HG02588 (cell line): ENCODE measurements around the gene VWC2L.

Experiments used
- ATAC-seq: cut with Tn5 transposase; IDR thresholded peaks from one replicate; pipeline ENCODE4 v1.9.1; 2021; ENCODE audit warnings: mild to moderate bottlenecking, moderate library complexity; ENCODE audit not compliant: unreplicated experiment

Gene VWC2L

GRCh38 chr2:214410918-214411554 lies at the start of gene VWC2L:
Gene VWC2L (plus strand): TSS chr2:214411054. CDS start chr2:214414194, 3,140 bp downstream.
- no peak for ATAC-seq

- no peak for ATAC-seq
Observed at GRCh38 chr2:214361116-214361515, 49.7 kb upstream of the VWC2L start.

- ATAC-seq: no peak
Observed at GRCh38 chr2:214365549-214365948, 45.3 kb upstream of the VWC2L start.

- no peak for ATAC-seq
Observed at GRCh38 chr2:214367171-214367570, 43.7 kb upstream of the VWC2L start.

- ATAC-seq: no peak
Observed at GRCh38 chr2:214376618-214377285, 34.1 kb upstream of the VWC2L start.

- ATAC-seq: no peak
Observed at GRCh38 chr2:214377286-214377624, 33.6 kb upstream of the VWC2L start.

- no peak for ATAC-seq
Observed at GRCh38 chr2:214378455-214379103, 32.3 kb upstream of the VWC2L start.

- no peak for ATAC-seq
Observed at GRCh38 chr2:214379227-214379626, 31.6 kb upstream of the VWC2L start.

GRCh38 chr2:214380681-214381080 lies 30.2 kb upstream of the VWC2L start:
- ATAC-seq: no peak

- ATAC-seq: no peak
Observed at GRCh38 chr2:214382229-214382628, 28.6 kb upstream of the VWC2L start.

- no peak for ATAC-seq
Observed at GRCh38 chr2:214386720-214387119, 24.1 kb upstream of the VWC2L start.

GRCh38 chr2:214389334-214389733 lies 21.5 kb upstream of the VWC2L start:
- ATAC-seq: no peak

GRCh38 chr2:214393796-214394195 lies 17.1 kb upstream of the VWC2L start:
- no peak for ATAC-seq

- ATAC-seq: no peak
Observed at GRCh38 chr2:214395040-214395439, 15.8 kb upstream of the VWC2L start.

- ATAC-seq: no peak
Observed at GRCh38 chr2:214401580-214401979, 9.3 kb upstream of the VWC2L start.

- ATAC-seq: no peak
Observed at GRCh38 chr2:214410128-214410775, 602 bp upstream of the VWC2L start.

GRCh38 chr2:214412679-214413078 lies 1.8 kb downstream of the VWC2L start:
- ATAC-seq: no peak

GRCh38 chr2:214436470-214436869 lies 25.6 kb downstream of the VWC2L start:
- no peak for ATAC-seq

GRCh38 chr2:214450118-214450894 lies 39.5 kb downstream of the VWC2L start:
- no peak for ATAC-seq

- no peak for ATAC-seq
Observed at GRCh38 chr2:214451516-214452275, 40.8 kb downstream of the VWC2L start.
